BLaER1 (cell line): ENCODE results near the gene MYEOV.

Source experiments
- H3K27ac ChIP-seq: shearing (Covaris generic); formaldehyde crosslinking; 2 replicates; pipeline ENCODE4 v1.8.1; 2022
- H3K27me3 ChIP-seq: shearing (Covaris generic); formaldehyde crosslinking; 2 replicates; pipeline ENCODE4 v1.8.1; 2022
- H3K36me3 ChIP-seq: shearing (Covaris generic); formaldehyde crosslinking; 2 replicates; pipeline ENCODE4 v1.8.1; 2022
- H3K4me1 ChIP-seq: shearing (Covaris generic); formaldehyde crosslinking; 2 replicates; pipeline ENCODE4 v1.8.1; 2022
- H3K4me2 ChIP-seq: shearing (Covaris generic); formaldehyde crosslinking; 2 replicates; pipeline ENCODE4 v1.8.1; 2022
- H3K4me3 ChIP-seq: shearing (Covaris generic); formaldehyde crosslinking; 2 replicates; pipeline ENCODE4 v1.8.1; 2022
- H3K9ac ChIP-seq: shearing (Covaris generic); formaldehyde crosslinking; 2 replicates; pipeline ENCODE4 v1.8.1; 2022
- H3K9me3 ChIP-seq: shearing (Covaris generic); formaldehyde crosslinking; 2 replicates; pipeline ENCODE4 v1.8.1; 2022
- H4K20me1 ChIP-seq: shearing (Covaris generic); formaldehyde crosslinking; 2 replicates; pipeline ENCODE4 v1.8.1; 2022
- Cebpa-rat ChIP-seq: shearing (Covaris generic); IDR thresholded peaks from 2 replicates; pipeline ENCODE4 v1.8.1; 2022

The MYEOV gene

DNA sequence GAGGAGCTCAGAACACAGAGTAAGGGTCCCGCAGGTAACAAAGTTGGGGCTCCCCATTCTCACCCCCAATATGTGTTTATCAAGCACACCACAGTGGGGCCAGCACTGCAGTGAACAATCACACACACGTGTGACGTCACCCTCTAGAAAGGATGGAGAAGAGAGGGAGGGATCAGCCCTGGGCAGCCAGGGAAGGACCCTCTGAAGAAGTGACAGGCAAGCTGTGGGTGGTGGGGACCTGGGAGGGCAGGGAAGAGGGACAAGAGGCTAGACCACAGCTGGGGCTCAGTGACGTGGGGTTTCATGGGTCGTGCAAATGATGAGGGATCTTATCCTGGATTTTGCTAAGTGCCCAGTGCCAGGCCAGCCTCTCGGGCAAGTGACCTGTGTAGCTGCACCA lies 28.7 kb upstream of the MYEOV start:
- no peaks in the 10 kb centered on the region for H4K20me1 ChIP-seq
- no peak overlapping the region for H3K27ac ChIP-seq
- H3K4me1 ChIP-seq: peaks cover 5% of the 10 kb centered on the region; the same call in 1 of the 2 replicates
- H3K4me2 ChIP-seq: no peak overlapping the region
- H3K27me3 ChIP-seq: no peaks in the 10 kb centered on the region
- H3K36me3 ChIP-seq: no peaks in the 10 kb centered on the region
- H3K4me3 ChIP-seq: no peak overlapping the region
- H3K9me3 ChIP-seq: no peaks in the 10 kb centered on the region
- TF ChIP-seq Cebpa-rat: no peak
- no peak overlapping the region for H3K9ac ChIP-seq

DNA sequence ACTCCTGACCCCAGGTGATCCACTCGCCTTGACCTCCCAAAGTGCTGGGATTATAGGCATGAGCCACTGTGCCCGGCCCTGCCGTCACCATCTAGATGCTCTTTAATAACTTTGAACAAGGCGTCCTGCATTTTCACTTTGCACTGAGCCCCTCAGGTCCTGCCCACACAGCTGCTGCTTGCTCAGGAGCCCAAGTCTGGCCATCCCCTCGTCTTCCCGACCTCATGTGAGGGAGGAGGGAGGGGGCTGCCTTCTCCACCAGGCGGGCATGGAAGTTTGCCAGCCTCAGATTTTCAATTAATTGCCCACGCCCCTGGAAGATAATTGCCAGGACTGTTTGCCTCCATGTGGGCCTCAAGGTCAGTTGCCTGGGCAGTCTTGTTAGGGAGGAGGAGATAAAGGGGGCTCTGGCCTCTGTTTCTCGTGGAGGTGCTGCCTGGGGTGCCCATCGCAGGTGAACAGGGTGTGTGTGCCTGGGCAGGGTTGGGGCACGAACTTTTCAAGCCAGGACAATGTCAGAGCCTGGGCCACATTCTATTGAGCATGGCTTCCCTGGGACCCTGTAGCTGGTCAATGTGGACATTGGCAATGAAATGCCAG lies 27.9 kb upstream of the MYEOV start:
- Histone ChIP-seq H3K9ac (no peak overlapping the region), H3K36me3 (no peaks in the 10 kb centered on the region), H4K20me1 (no peaks in the 10 kb centered on the region), H3K4me2 (no peak overlapping the region), H3K27ac (no peak overlapping the region), H3K4me1 (peaks cover 5% of the 10 kb centered on the region; the same call in 1 of the 2 replicates), H3K4me3 (no peak overlapping the region), H3K9me3 (no peaks in the 10 kb centered on the region), H3K27me3 (no peaks in the 10 kb centered on the region)
- TF ChIP-seq Cebpa-rat: no peak

DNA sequence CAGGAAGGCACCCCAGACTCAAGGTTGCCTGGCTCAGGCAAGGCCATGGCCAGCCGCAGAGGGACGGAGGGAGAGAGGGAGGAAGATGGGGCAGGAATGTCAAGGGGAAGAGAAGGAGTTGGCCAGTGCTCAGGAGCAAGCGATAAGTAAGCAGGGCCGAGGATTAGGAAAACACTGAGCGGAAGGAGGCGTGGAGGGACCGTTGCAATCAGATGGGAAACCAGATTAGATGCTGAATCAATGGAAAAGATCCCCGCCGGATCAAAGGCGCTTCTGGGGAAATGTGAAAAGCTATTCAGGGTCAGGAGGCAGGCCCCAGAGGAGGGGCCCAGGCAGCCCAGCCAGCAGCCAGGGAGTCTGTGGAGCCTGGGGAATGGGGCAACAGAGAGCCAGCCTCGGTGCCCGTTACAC lies 26.6 kb upstream of the MYEOV start:
- Histone ChIP-seq H3K9me3 (no peaks in the 10 kb centered on the region), H3K27me3 (no peaks in the 10 kb centered on the region), H3K36me3 (no peaks in the 10 kb centered on the region), H3K9ac (no peak overlapping the region), H3K4me1 (no peaks in the 10 kb centered on the region), H3K4me2 (no peak overlapping the region), H4K20me1 (no peaks in the 10 kb centered on the region), H3K4me3 (no peak overlapping the region), H3K27ac (no peak overlapping the region)
- no peak for TF ChIP-seq Cebpa-rat

DNA sequence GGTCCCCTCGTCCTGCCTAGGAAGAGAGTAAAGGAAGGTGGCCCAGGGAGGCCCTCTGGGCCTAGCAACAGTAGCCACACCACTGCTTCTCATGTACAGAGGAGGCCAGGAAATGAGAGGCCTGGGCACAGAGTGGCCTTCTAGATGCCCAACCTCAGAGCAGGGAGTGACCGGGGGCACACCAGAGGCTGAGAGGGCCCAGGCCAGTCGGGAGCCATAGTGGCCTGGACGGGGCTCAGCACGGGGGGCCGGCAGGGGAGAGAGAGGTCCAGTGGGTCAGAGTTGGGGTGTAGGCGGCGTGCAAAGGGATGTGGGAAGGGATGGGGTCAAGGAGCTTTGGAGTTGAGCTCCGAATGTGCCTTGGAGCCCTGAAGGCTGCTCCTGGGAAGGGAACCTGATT lies 25.0 kb upstream of the MYEOV start:
- Histone ChIP-seq H3K9me3 (no peaks in the 10 kb centered on the region), H3K9ac (no peak overlapping the region), H4K20me1 (no peaks in the 10 kb centered on the region), H3K27me3 (no peaks in the 10 kb centered on the region), H3K4me2 (no peak overlapping the region), H3K4me3 (no peak overlapping the region), H3K27ac (no peak overlapping the region), H3K36me3 (no peaks in the 10 kb centered on the region), H3K4me1 (no peaks in the 10 kb centered on the region)
- TF ChIP-seq Cebpa-rat: no peak

DNA sequence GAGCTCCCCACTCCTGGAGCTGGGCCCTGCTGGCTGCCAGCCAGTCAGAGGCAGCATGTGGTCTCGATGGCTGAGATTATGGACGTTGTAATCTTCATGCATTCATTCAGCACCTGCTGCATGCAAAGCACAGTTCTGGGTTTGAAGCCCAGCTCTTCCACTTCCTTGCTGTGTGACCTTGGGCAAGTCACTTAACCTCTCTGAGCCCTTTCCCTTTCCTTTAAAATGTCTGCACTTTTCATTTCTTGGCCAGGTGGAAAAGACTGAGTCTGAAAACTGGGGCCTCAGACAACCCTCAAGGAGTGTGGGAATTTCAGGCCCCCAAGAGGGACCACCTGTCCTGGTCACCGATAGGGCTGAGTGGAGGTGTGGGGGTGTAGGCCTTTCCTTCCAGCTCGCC lies 24.6 kb upstream of the MYEOV start:
- H3K36me3 ChIP-seq: no peaks in the 10 kb centered on the region
- H3K9me3 ChIP-seq: no peaks in the 10 kb centered on the region
- H3K9ac ChIP-seq: no peak overlapping the region
- TF ChIP-seq Cebpa-rat: no peak
- no peak overlapping the region for H3K4me3 ChIP-seq
- no peaks in the 10 kb centered on the region for H3K27me3 ChIP-seq
- no peaks in the 10 kb centered on the region for H3K4me1 ChIP-seq
- H3K4me2 ChIP-seq: no peak overlapping the region
- H3K27ac ChIP-seq: no peak overlapping the region
- no peaks in the 10 kb centered on the region for H4K20me1 ChIP-seq

DNA sequence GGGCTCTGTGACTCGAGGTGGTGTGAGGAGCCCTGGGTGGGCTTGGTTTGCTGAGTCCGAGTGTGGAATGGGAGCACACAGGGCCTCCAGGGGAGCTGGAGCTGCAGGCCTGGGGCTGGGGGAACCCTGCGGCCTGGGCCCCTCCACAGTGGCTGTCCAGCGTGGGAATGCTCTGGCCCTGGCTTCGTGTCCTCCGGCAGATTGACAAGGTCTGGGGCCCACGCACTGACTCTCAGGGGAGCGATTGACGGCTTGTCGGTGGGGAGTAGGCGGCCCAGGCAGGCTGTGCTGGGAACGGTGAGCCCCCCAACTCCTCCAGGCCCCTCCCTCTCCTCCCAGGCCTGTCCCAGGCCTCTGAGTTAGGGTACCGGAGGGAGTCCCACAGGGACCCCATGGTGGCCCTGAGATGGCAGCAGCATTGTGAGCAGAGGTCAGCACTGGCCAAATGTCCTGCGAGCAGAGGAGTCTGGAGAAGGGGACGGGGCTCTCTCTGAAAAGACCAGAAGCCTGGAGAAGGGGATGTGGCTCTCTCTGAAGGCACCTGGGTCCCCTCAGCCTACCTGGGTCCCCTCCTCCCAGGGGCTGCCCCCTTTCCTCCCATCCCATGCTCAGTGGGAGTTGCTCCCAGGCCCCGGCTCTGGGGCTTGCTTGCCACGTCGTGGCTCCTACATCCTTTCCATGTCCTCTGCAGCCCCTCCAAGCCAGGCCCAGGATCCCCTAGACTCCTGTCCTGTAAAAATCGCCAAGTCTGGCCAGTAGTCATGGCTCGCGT lies 23.8 kb upstream of the MYEOV start:
- no peak overlapping the region for H3K4me3 ChIP-seq
- no peaks in the 10 kb centered on the region for H3K36me3 ChIP-seq
- H4K20me1 ChIP-seq: no peaks in the 10 kb centered on the region
- no peaks in the 10 kb centered on the region for H3K27me3 ChIP-seq
- no peak overlapping the region for H3K27ac ChIP-seq
- no peak for TF ChIP-seq Cebpa-rat
- H3K9ac ChIP-seq: no peak overlapping the region
- no peak overlapping the region for H3K4me2 ChIP-seq
- H3K4me1 ChIP-seq: no peaks in the 10 kb centered on the region
- H3K9me3 ChIP-seq: no peaks in the 10 kb centered on the region

GRCh38 chr11:69270941-69271340 lies 23.0 kb upstream of the MYEOV start:
- Histone ChIP-seq H3K27me3 (no peaks in the 10 kb centered on the region), H3K4me1 (no peaks in the 10 kb centered on the region), H3K4me3 (no peak overlapping the region), H3K9ac (no peak overlapping the region), H3K27ac (no peak overlapping the region), H3K9me3 (no peaks in the 10 kb centered on the region), H4K20me1 (no peaks in the 10 kb centered on the region), H3K4me2 (no peak overlapping the region), H3K36me3 (no peaks in the 10 kb centered on the region)
- no peak for TF ChIP-seq Cebpa-rat

GRCh38 chr11:69272055-69272454 lies 21.9 kb upstream of the MYEOV start:
- no peaks in the 10 kb centered on the region for H3K9me3 ChIP-seq
- H3K4me2 ChIP-seq: no peak overlapping the region
- no peak for TF ChIP-seq Cebpa-rat
- H3K27ac ChIP-seq: no peak overlapping the region
- no peak overlapping the region for H3K9ac ChIP-seq
- no peaks in the 10 kb centered on the region for H3K36me3 ChIP-seq
- peaks cover under 1% of the 10 kb centered on the region; the same call in 1 of the 2 replicates for H3K4me1 ChIP-seq
- H3K4me3 ChIP-seq: no peak overlapping the region
- no peaks in the 10 kb centered on the region for H4K20me1 ChIP-seq
- no peaks in the 10 kb centered on the region for H3K27me3 ChIP-seq

- no peak overlapping the region for H3K4me3 ChIP-seq
- peaks cover 5% of the 10 kb centered on the region; the same call in 1 of the 2 replicates for H3K4me1 ChIP-seq
- TF ChIP-seq Cebpa-rat: no peak
- no peak overlapping the region for H3K27ac ChIP-seq
- no peaks in the 10 kb centered on the region for H3K36me3 ChIP-seq
- no peaks in the 10 kb centered on the region for H3K9me3 ChIP-seq
- no peaks in the 10 kb centered on the region for H3K27me3 ChIP-seq
- H4K20me1 ChIP-seq: no peaks in the 10 kb centered on the region
- no peak overlapping the region for H3K4me2 ChIP-seq
- no peak overlapping the region for H3K9ac ChIP-seq
Measured at GRCh38 chr11:69272831-69273485, 21.0 kb upstream of the MYEOV start.

GRCh38 chr11:69273571-69273970 lies 20.4 kb upstream of the MYEOV start:
- Histone ChIP-seq H3K9ac (no peak overlapping the region), H3K9me3 (no peaks in the 10 kb centered on the region), H3K4me1 (peaks cover 5% of the 10 kb centered on the region; the same call in 1 of the 2 replicates), H3K27ac (no peak overlapping the region), H3K27me3 (no peaks in the 10 kb centered on the region), H3K4me3 (no peak overlapping the region), H4K20me1 (no peaks in the 10 kb centered on the region), H3K36me3 (no peaks in the 10 kb centered on the region), H3K4me2 (no peak overlapping the region)
- TF ChIP-seq Cebpa-rat: no peak
